ENCODE results near the gene GJB2.

DNA sequence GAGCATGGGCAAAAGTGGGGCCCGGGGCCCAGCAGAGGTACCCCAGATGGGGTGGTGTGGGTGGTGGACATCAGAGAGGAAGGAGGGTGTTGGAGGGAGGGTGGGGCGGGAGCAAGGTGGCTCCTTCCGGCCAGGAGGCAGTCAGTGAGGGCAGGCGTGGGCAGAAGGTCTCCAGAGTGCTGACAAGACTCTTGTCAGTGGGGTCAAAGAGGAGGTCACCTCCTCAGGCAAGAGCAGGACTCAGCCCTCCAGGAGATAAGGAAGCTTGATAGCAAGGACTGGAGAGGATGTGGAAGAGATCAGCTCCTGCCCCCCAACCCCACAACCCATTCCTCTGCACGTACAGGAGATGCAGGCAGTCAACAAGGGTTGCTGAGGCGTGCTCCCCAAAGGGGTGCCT, 41.7 kb downstream of the GJB2 start:
- TF ChIP-seq, protein P1, sequence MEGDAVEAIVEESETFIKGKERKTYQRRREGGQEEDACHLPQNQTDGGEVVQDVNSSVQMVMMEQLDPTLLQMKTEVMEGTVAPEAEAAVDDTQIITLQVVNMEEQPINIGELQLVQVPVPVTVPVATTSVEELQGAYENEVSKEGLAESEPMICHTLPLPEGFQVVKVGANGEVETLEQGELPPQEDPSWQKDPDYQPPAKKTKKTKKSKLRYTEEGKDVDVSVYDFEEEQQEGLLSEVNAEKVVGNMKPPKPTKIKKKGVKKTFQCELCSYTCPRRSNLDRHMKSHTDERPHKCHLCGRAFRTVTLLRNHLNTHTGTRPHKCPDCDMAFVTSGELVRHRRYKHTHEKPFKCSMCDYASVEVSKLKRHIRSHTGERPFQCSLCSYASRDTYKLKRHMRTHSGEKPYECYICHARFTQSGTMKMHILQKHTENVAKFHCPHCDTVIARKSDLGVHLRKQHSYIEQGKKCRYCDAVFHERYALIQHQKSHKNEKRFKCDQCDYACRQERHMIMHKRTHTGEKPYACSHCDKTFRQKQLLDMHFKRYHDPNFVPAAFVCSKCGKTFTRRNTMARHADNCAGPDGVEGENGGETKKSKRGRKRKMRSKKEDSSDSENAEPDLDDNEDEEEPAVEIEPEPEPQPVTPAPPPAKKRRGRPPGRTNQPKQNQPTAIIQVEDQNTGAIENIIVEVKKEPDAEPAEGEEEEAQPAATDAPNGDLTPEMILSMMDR (IDR thresholded peaks at IDR 0.05; ENCODE audit: low read depth, low read length) = no peak
- TF ChIP-seq POLR2A (IDR thresholded peaks at IDR 0.05; ENCODE audit: extremely low read depth, insufficient read length) = no peak
- TF ChIP-seq, protein P2, sequence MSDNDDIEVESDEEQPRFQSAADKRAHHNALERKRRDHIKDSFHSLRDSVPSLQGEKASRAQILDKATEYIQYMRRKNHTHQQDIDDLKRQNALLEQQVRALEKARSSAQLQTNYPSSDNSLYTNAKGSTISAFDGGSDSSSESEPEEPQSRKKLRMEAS (IDR thresholded peaks at IDR 0.05; ENCODE audit: low read depth, low read length) = no peak

Measured in NB4 (cell line).